IMR-90 (cell line): ENCODE measurements around the gene KBTBD6. TPM values are rescaled to one million over a fixed set of nuclear protein-coding genes. Genes with fewer than 3 reads are reported as not detected.
A peak's percentile ranks its signal among the peaks of the same experiment; 100 is the strongest.

Experiments
- ATAC-seq: fragments of 200-7000 bp; cut with Tn5 transposase; 2 replicates; pipeline ENCODE4 v1.9.1; 2020; ENCODE audit warnings: low read depth, mild to moderate bottlenecking, moderate library complexity
- BruUV-seq: library from RNA; stranded (reverse); fragments of 400-500 nt; replicated peaks from 2 replicates; lab custom pipeline; 2021; lab: Mats Ljungman, UMichigan
- CTCF ChIA-PET: fragments of 300-600 bp; formaldehyde crosslinking; extraction: SDS; loops from one replicate; lab custom pipeline; 2021; ENCODE audit warnings: antibody characterized with exemption; lab: Yijun Ruan, JAX
- POLR2A ChIA-PET: fragments of 300-600 bp; sonication (Branson Sonifier 250); formaldehyde crosslinking; loops from one replicate; lab custom pipeline; 2022; ENCODE audit warnings: antibody characterized with exemption; ENCODE audit not compliant: unreplicated experiment; lab: Charles Lee
- DNase-seq: peaks from one replicate; pipeline ENCODE4 v3.0.0; 2013
- H2AFZ ChIP-seq: replicated peaks from 2 replicates; pipeline ENCODE3; 2013; ENCODE audit warnings: low read length, mild to moderate bottlenecking; ENCODE audit not compliant: poor library complexity
- H2AK5ac ChIP-seq: 2 replicates; pipeline ENCODE4 v1.6.1; 2013; ENCODE audit warnings: low read depth, low read length, inconsistent platforms
- H2AK9ac ChIP-seq: replicated peaks from 2 replicates; pipeline ENCODE3; 2013; ENCODE audit warnings: mild to moderate bottlenecking, low read depth, low read length, moderate library complexity; ENCODE audit not compliant: poor library complexity
- H2BK120ac ChIP-seq: 2 replicates; pipeline ENCODE4 v1.6.1; 2013; ENCODE audit warnings: low read depth, low read length, inconsistent platforms
- H2BK15ac ChIP-seq: 3 replicates; pipeline ENCODE4 v1.6.1; 2013; ENCODE audit warnings: low read depth, low read length, inconsistent platforms
- H2BK20ac ChIP-seq: 2 replicates; pipeline ENCODE4 v1.6.1; 2013; ENCODE audit warnings: low read depth, mild to moderate bottlenecking, inconsistent platforms, low read length, moderate library complexity
- H2BK5ac ChIP-seq: 2 replicates; pipeline ENCODE4 v1.6.1; 2013; ENCODE audit warnings: mild to moderate bottlenecking, low read depth, low read length, inconsistent platforms; ENCODE audit not compliant: poor library complexity, severe bottlenecking
- H3K14ac ChIP-seq: replicated peaks from 2 replicates; pipeline ENCODE4 v1.6.1; 2013; ENCODE audit warnings: low read depth, low read length, inconsistent platforms
- H3K18ac ChIP-seq: 2 replicates; pipeline ENCODE4 v1.6.1; 2013; ENCODE audit warnings: low read depth, low read length, control low read depth
- H3K23ac ChIP-seq: 2 replicates; pipeline ENCODE4 v1.6.1; 2013; ENCODE audit warnings: low read depth, low read length, inconsistent platforms
- H3K27ac ChIP-seq: 2 replicates; pipeline ENCODE4 v1.5.1; 2013; ENCODE audit warnings: mild to moderate bottlenecking, control low read depth, low read length; ENCODE audit not compliant: insufficient read depth
- H3K27me3 ChIP-seq: 2 replicates; pipeline ENCODE4 v1.6.1; 2013; ENCODE audit warnings: low read length; ENCODE audit not compliant: control insufficient read depth, insufficient read depth
- H3K36me3 ChIP-seq: 2 replicates; pipeline ENCODE4 v1.6.1; 2013; ENCODE audit warnings: low read length, mixed read lengths; ENCODE audit not compliant: control insufficient read depth, insufficient read depth
- H3K4ac ChIP-seq: 2 replicates; pipeline ENCODE4 v1.6.1; 2013; ENCODE audit warnings: low read depth, low read length, inconsistent platforms
- H3K4me1 ChIP-seq: 2 replicates; pipeline ENCODE4 v1.6.1; 2013; ENCODE audit warnings: low read length, mixed read lengths; ENCODE audit not compliant: control insufficient read depth, insufficient read depth
- H3K4me2 ChIP-seq: 2 replicates; pipeline ENCODE4 v1.6.1; 2013; ENCODE audit warnings: low read depth, mild to moderate bottlenecking, control low read depth, low read length, moderate library complexity
- H3K4me3 ChIP-seq: 2 replicates; pipeline ENCODE4 v1.5.1; 2013; ENCODE audit warnings: low read depth, mild to moderate bottlenecking, control low read depth, low read length, moderate library complexity; ENCODE audit not compliant: insufficient read depth
- H3K56ac ChIP-seq: 2 replicates; pipeline ENCODE4 v1.6.1; 2013; ENCODE audit warnings: low read length, inconsistent platforms; ENCODE audit not compliant: insufficient read depth; ENCODE audit errors: extremely low read depth
- H3K79me1 ChIP-seq, 2 experiments: 2 replicates each; pipeline ENCODE4 v1.6.1; 2013; ENCODE audit warnings: low read length in 2 of 2, inconsistent platforms in 1 of 2, low read depth in 1 of 2
- H3K9ac ChIP-seq: 2 replicates; pipeline ENCODE4 v1.6.1; 2013; ENCODE audit warnings: low read depth, low read length, control low read depth
- H3K9me1 ChIP-seq: 2 replicates; pipeline ENCODE4 v1.6.1; 2013; ENCODE audit warnings: low read length, inconsistent platforms; ENCODE audit not compliant: insufficient read depth
- H3K9me3 ChIP-seq: 2 replicates; pipeline ENCODE4 v1.6.1; 2013; ENCODE audit warnings: low read length; ENCODE audit not compliant: control insufficient read depth, insufficient read depth
- H4K20me1 ChIP-seq: 2 replicates; pipeline ENCODE4 v1.6.1; 2013; ENCODE audit warnings: low read length, inconsistent platforms; ENCODE audit not compliant: insufficient read depth
- H4K5ac ChIP-seq: 2 replicates; pipeline ENCODE4 v1.6.1; 2013; ENCODE audit warnings: mild to moderate bottlenecking, low read depth, low read length, control low read depth
- H4K8ac ChIP-seq, 2 experiments: 2 replicates each; pipeline ENCODE4 v1.6.1; 2013; ENCODE audit warnings: low read depth in 2 of 2, low read length in 2 of 2, control low read depth in 1 of 2, inconsistent platforms in 1 of 2
- H4K91ac ChIP-seq: 2 replicates; pipeline ENCODE4 v1.6.1; 2013; ENCODE audit warnings: low read depth, low read length, inconsistent platforms; ENCODE audit not compliant: insufficient read depth
- MAZ ChIP-seq: IDR thresholded peaks from 2 replicates; pipeline ENCODE4 v1.6.1; 2012; ENCODE audit warnings: low read depth, mild to moderate bottlenecking, low read length, improper control_type of control experiment, moderate library complexity, borderline replicate concordance
- SMC3 ChIP-seq: fragments of 150-350 bp; IDR thresholded peaks from 2 replicates; pipeline ENCODE4 v1.6.1; 2016; ENCODE audit warnings: low read depth, mild to moderate bottlenecking, antibody characterized with exemption, low read length, moderate library complexity
- WGBS, 2 experiments: methylation state at CpG; one replicate each; pipeline versions ENCODE4 v1.1.5 to v1.1.7; 2013; ENCODE audit warnings: missing lambda C conversion rate in 2 of 2; ENCODE audit not compliant: insufficient read length in 1 of 2; ENCODE audit errors: extremely low coverage in 2 of 2; 5-methylcytosine and 5-hydroxymethylcytosine counted together
- dilution Hi-C: fragments of 300-500 bp; cut with HindIII; formaldehyde crosslinking; loops from one replicate; pipeline ENCODE4 v1.14.3; 2018; ENCODE audit warnings: low sequenced_read_pairs; ENCODE audit not compliant: unreplicated experiment
- in situ Hi-C: fragments of 300-500 bp; cut with MboI; formaldehyde crosslinking; loops from 3 replicates; pipeline ENCODE4 v1.14.3; 2019; ENCODE audit warnings: low sequenced_read_pairs, inconsistent platforms, mixed read lengths
- intact Hi-C: fragments of 100-400 bp; cut with micrococcal nuclease; formaldehyde crosslinking; loops from 2 replicates; pipeline ENCODE4 v1.10.0; 2022
- polyA plus RNA-seq, 3 experiments: library from polyadenylated mRNA; depleted of rRNA; stranded (reverse); fragments of >200 nt; gene quantifications; 2 replicates each; pipeline ENCODE4 v1.2.3, GENCODE V29; 2012; ENCODE audit warnings: low replicate concordance in 1 of 3
- total RNA-seq: library from RNA; depleted of rRNA; stranded (reverse); fragments of >200 nt; gene quantifications from 2 replicates; pipeline ENCODE4 v1.2.3, GENCODE V29; 2012
- TF ChIP-seq, protein P1 (sequence below): conservative IDR thresholded peaks from 2 replicates; pipeline ENCODE4 v1.5.1; 2012; ENCODE audit warnings: mild to moderate bottlenecking, low read depth, low read length, improper control_type of control experiment

The KBTBD6 gene
- total and polyA plus RNA-seq, 2 of the 4 experiments (the other 2 are of a cell fraction): 3.6 to 14.7 TPM

DNA sequence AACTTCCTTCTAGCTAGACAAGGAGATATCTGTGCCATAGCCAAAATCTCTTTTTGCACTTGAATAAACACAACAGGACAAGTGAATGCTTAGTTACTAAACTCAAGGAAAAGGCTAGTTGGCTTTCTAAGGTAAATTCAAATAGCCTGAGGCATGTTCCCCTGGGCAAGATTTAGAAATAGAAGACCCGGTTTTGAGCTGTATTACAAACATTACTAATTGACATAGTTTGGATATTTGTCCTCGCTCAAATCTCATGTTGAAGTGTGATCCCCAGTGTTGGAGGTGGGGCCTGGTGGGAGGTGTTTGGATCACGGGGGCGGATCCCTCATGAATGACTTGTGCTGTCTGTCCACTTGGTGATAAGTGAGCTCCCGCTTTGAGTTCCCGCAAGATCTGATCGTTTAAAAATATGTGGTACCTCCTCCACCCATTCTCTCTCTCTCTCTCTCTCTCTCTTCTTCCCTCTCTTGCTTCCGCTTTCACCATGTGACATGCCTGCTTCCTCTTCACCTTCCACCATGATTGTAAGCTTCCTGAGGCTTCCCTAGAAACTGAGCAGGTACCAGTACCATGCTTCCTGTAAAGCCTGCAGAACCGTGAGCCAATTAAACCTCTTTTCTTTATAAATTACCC, 3.9 kb upstream of the KBTBD6 start:
- Histone ChIP-seq H3K36me3 (no peaks in the 10 kb centered on the region), H3K79me1 (peaks cover 17 to 21% of the 10 kb centered on the region in 2 experiments), H3K56ac (no peak overlapping the region), H3K9ac (no peak overlapping the region), H2BK20ac (peak overlapping the region; percentile 30; the same call in 1 of the 2 replicates), H2BK15ac (peak overlapping the region; percentile 44; the same call in 1 of the 3 replicates), H3K4me3 (no peak overlapping the region), H4K8ac (no peak overlapping the region; a peak in 1 of 4 replicates), H3K27me3 (no peaks in the 10 kb centered on the region), H3K23ac (no peak overlapping the region), H3K4ac (peak overlapping the region; percentile 20; the same call in 1 of the 2 replicates), H3K27ac (no peak overlapping the region), H4K91ac (0 out of 2 replicates have a peak overlapping the region, but pooled peaks have one; percentile 55), H2AK9ac (no peak overlapping the region), H3K9me1 (peaks cover 16% of the 10 kb centered on the region), H3K4me1 (peaks cover 17% of the 10 kb centered on the region), H4K5ac (no peak overlapping the region; the same call in 1 of the 2 replicates), H2AK5ac (peak overlapping the region; percentile 49; the same call in 1 of the 2 replicates), H2AFZ (no peak overlapping the region), H3K18ac (no peak overlapping the region; the same call in 1 of the 2 replicates), H4K20me1 (no peaks in the 10 kb centered on the region), H3K4me2 (no peak overlapping the region), H3K9me3 (no peaks in the 10 kb centered on the region), H3K14ac (no peak overlapping the region), H2BK120ac (peak overlapping the region; percentile 44; the same call in 1 of the 2 replicates), H2BK5ac (peak overlapping the region; percentile 46)
- ATAC-seq (no peak), DNase-seq (no peak)
- BruUV-seq: no TSS peak
- intact Hi-C loops: no loop called here
- TF ChIP-seq, protein P1, sequence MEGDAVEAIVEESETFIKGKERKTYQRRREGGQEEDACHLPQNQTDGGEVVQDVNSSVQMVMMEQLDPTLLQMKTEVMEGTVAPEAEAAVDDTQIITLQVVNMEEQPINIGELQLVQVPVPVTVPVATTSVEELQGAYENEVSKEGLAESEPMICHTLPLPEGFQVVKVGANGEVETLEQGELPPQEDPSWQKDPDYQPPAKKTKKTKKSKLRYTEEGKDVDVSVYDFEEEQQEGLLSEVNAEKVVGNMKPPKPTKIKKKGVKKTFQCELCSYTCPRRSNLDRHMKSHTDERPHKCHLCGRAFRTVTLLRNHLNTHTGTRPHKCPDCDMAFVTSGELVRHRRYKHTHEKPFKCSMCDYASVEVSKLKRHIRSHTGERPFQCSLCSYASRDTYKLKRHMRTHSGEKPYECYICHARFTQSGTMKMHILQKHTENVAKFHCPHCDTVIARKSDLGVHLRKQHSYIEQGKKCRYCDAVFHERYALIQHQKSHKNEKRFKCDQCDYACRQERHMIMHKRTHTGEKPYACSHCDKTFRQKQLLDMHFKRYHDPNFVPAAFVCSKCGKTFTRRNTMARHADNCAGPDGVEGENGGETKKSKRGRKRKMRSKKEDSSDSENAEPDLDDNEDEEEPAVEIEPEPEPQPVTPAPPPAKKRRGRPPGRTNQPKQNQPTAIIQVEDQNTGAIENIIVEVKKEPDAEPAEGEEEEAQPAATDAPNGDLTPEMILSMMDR: no peak
- TF ChIP-seq SMC3 (no peak), MAZ (no peak)
- dilution Hi-C loops: no loop called here
- WGBS, 2 experiments: no CpG with 5 or more reads among the region's 9 CpGs
- in situ Hi-C loops: no loop called here
- ChIA-PET POLR2A (no interaction called here), CTCF (no interaction called here)
